AG09319 (cell line): ENCODE data around the gene FAM240B.

Experiments used
- DNase-seq: peaks from one replicate; pipeline ENCODE4 v3.0.0-alpha.2; 2010; ENCODE audit warnings: low read depth; ENCODE audit errors: extremely low read depth
- CTCF ChIP-seq: IDR thresholded peaks from 2 replicates; pipeline ENCODE4 v1.5.1; 2011; ENCODE audit warnings: low read depth, mild to moderate bottlenecking, inconsistent platforms, low read length, moderate library complexity

The FAM240B gene

GRCh38 chr9:38692707-38693106 lies 27.2 kb downstream of the FAM240B start:
- DNase-seq = no peak
- TF ChIP-seq CTCF = no peak

DNA sequence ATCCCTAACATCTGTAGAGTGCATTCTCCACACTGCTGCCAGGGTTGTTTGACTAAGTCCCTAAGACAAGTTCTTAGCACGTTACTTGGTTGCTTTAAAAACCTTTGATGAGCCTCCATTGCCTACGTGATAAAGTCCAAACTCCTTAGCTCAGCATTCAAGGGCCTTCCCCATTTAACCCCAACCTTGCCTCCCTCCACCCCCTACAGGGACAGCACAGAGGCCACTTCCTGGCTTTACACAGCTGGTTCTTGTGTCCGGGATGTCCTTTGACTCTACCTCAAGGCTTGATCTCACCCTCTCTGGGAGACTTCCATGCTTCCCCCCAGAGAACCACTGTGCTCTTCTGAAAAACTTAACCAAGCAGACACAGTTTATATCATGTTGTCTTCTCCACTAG lies 29.4 kb downstream of the FAM240B start:
- no peak for TF ChIP-seq CTCF
- DNase-seq = no peak

DNA sequence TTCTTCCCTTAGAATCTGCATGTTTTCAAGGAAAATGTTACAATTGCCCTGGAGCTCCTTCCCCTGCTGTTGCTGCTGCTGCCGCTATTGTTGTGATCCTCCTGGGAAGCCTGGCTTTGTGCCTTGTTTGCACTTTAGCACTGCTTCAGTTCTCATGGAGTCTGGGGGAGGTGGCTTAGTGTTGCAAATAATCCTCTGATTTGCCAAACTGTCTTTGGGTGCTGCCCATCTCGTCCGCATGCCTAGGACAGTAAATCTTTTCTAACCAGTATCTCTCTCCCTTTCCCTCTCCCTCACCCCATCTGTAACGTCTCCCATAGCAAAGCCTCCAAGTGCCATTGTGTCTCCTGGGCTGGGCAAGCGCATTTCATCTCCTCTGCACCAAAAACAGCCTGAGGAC lies 30.3 kb downstream of the FAM240B start:
- no peak for TF ChIP-seq CTCF
- DNase-seq = no peak

- TF ChIP-seq CTCF = no peak
- DNase-seq = no peak
Measured at GRCh38 chr9:38687992-38688391, 31.9 kb downstream of the FAM240B start.

DNA sequence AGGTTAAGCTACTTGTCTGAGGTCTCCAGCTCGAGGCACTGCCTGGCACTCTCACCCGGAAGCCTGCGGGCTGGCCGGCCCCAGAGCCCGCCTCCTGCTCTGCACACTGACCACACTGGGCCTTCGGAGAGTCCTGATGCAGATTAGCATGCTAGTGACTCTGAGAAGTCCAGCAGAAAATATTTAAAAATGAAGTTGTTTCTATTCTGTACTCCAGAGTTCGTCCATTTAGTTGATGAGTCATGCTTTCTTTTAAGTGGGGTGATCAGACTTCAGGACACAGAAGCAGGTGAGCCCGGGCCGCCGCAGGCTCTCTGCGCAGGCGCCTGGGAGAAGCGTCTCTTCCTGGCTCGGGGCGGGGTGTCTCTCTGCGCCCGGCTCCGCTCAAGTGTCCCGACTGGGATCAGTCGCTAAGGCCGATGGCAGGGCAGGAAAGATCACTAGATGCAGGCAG lies 32.5 kb downstream of the FAM240B start:
- no peak for DNase-seq
- TF ChIP-seq CTCF = no peak

GRCh38 chr9:38686933-38687332 lies 33.0 kb downstream of the FAM240B start:
- no peak for TF ChIP-seq CTCF
- no peak for DNase-seq

- no peak for DNase-seq
Measured at GRCh38 chr9:38685535-38685934, 34.4 kb downstream of the FAM240B start.

More at GRCh38 chr9:38685535-38685934, 34.4 kb downstream of the FAM240B start:
- TF ChIP-seq CTCF = no peak
